K562 (cell line): ENCODE results near the gene LUC7L. TPM values are rescaled to one million over a fixed set of nuclear protein-coding genes. Genes with fewer than 3 reads are reported as not detected.

Source experiments
- CREM ChIP-seq: IDR thresholded peaks from 2 replicates; pipeline ENCODE4 v1.6.1; 2014; ENCODE audit warnings: antibody characterized with exemption, low read depth
- E2F5 ChIP-seq: sonication (generic); formaldehyde crosslinking; IDR thresholded peaks from 2 replicates; pipeline ENCODE4 v1.8.0; 2022; ENCODE audit warnings: mild to moderate bottlenecking, missing genetic modification reagents
- LARP7 ChIP-seq: fragments of 450-650 bp; IDR thresholded peaks from 2 replicates; pipeline ENCODE4 v1.6.1; 2016
- ZFP1 ChIP-seq: fragments of 450-650 bp; formaldehyde crosslinking; IDR thresholded peaks from 2 replicates; pipeline ENCODE4 v1.4.0; 2020; ENCODE audit warnings: mild to moderate bottlenecking, mixed read lengths
- ZNF41 ChIP-seq: fragments of 250-450 bp; sonication (Bioruptor Pico); conservative IDR thresholded peaks from 2 replicates; pipeline ENCODE4 v1.4.0; 2020; ENCODE audit warnings: mild to moderate bottlenecking
- polyA plus RNA-seq, 8 experiments: library from polyadenylated mRNA; depleted of rRNA in 4 of 8; stranded (reverse) in 5 of 8; unstranded in 3 of 8; fragments of >200 nt; fragmentation: Nextera tagmentation in 2 of 8; fragmentation: Illumina TruSeq in 1 of 8; extraction: Ambion mirVana in 2 of 8; extraction: Trizol in 1 of 8; gene quantifications; 2 replicates each; pipeline versions ENCODE4 v1.2.1 to v1.2.3, GENCODE V29; 2011 to 2014; ENCODE audit warnings: inconsistent platforms in 1 of 8, missing spikeins in 1 of 8
- total RNA-seq, 7 experiments: library from RNA; depleted of rRNA in 6 of 7; stranded (reverse); fragments of >200 nt in 6 of 7; fragmentation: Illumina TruSeq in 2 of 7; extraction: Trizol in 2 of 7; gene quantifications; 2 replicates each; pipeline versions ENCODE4 v1.2.1 to v1.2.3, GENCODE V29; 2011 to 2021; ENCODE audit warnings: low replicate concordance in 1 of 7
- TF ChIP-seq, protein P1 (sequence below): fragments of 250-450 bp; sonication (Bioruptor Pico); IDR thresholded peaks from 2 replicates; pipeline ENCODE4 v1.8.0; 2022; ENCODE audit warnings: moderate library complexity, mild to moderate bottlenecking, inconsistent platforms
- TF ChIP-seq, protein P2 (sequence below): sonication (generic); formaldehyde crosslinking; IDR thresholded peaks from 2 replicates; pipeline ENCODE4 v1.8.1; 2022; ENCODE audit warnings: missing genetic modification reagents
- TF ChIP-seq, protein P3 (sequence below): fragments of 250-450 bp; sonication (Bioruptor Pico); IDR thresholded peaks from 2 replicates; pipeline ENCODE4 v1.8.0; 2021; ENCODE audit warnings: mild to moderate bottlenecking, moderate library complexity

LUC7L gene
- total and polyA plus RNA-seq, 9 of the 15 experiments (the other 6 are each of a cell fraction or from before 2014, with no cell fraction given): 1.7 to 93.3 (median 59.5) TPM

- TF ChIP-seq, protein P1, sequence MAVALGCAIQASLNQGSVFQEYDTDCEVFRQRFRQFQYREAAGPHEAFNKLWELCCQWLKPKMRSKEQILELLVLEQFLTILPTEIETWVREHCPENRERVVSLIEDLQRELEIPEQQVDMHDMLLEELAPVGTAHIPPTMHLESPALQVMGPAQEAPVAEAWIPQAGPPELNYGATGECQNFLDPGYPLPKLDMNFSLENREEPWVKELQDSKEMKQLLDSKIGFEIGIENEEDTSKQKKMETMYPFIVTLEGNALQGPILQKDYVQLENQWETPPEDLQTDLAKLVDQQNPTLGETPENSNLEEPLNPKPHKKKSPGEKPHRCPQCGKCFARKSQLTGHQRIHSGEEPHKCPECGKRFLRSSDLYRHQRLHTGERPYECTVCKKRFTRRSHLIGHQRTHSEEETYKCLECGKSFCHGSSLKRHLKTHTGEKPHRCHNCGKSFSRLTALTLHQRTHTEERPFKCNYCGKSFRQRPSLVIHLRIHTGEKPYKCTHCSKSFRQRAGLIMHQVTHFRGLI (CRISPR knock-in tag): no peak
- TF ChIP-seq, protein P2, sequence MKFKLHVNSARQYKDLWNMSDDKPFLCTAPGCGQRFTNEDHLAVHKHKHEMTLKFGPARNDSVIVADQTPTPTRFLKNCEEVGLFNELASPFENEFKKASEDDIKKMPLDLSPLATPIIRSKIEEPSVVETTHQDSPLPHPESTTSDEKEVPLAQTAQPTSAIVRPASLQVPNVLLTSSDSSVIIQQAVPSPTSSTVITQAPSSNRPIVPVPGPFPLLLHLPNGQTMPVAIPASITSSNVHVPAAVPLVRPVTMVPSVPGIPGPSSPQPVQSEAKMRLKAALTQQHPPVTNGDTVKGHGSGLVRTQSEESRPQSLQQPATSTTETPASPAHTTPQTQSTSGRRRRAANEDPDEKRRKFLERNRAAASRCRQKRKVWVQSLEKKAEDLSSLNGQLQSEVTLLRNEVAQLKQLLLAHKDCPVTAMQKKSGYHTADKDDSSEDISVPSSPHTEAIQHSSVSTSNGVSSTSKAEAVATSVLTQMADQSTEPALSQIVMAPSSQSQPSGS (CRISPR knock-in tag): no peak
- TF ChIP-seq CREM (no peak), E2F5 (CRISPR knock-in tag) (no peak), ZFP1 (CRISPR knock-in tag) (no peak), LARP7 (no peak), ZNF41 (CRISPR knock-in tag) (no peak)
- TF ChIP-seq, protein P3, sequence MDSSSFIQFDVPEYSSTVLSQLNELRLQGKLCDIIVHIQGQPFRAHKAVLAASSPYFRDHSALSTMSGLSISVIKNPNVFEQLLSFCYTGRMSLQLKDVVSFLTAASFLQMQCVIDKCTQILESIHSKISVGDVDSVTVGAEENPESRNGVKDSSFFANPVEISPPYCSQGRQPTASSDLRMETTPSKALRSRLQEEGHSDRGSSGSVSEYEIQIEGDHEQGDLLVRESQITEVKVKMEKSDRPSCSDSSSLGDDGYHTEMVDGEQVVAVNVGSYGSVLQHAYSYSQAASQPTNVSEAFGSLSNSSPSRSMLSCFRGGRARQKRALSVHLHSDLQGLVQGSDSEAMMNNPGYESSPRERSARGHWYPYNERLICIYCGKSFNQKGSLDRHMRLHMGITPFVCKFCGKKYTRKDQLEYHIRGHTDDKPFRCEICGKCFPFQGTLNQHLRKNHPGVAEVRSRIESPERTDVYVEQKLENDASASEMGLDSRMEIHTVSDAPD (CRISPR knock-in tag): no peak
Measured at GRCh38 chr16:193441-193840, 35.8 kb downstream of the LUC7L start (continued).
